ENCODE results near the gene FAAP100. TPM values are rescaled to one million over a fixed set of nuclear protein-coding genes. Genes with fewer than 3 reads are reported as not detected.

Gene FAAP100
- total and polyA plus RNA-seq, 2 donors (not counting 1 experiment from before 2014, with no cell fraction given) = 62.0 to 72.7 TPM

DNA sequence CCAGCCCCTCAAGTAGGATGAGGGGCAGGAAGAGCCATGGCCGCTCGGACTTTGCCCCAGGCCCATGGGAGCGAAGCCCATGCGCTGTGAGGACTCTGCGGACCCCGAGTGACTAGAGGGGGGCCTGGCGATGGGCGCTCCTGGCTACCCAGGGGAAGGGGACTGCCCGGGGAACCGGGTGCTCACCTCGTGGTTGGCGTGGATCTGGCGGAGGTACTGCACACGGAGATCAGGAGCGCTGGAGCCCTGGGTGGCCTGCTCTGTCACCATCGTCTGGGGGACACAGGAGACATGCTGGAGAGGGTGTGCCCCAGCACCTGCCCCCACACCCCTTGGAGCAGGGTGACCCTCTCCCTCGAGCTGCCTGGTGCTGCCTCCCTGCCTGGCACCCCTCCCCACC is 11.0 kb downstream of the FAAP100 start:
- Histone ChIP-seq H3K36me3 (replicated peaks in 1 of 2; ENCODE audit: control extremely low read depth in 1 of 2, control insufficient read depth in 1 of 2, extremely low read depth in 1 of 2, insufficient read depth in 2 of 2, low read length in 1 of 2) (peaks cover 0 to 66% of the 10 kb centered on the region in 2 experiments), H3K4me3 (ENCODE audit: control extremely low read depth in 1 of 5, extremely low read depth in 1 of 5, insufficient read depth in 1 of 5, low read depth in 2 of 5, low read length in 4 of 5) (no peak overlapping the region), H2AFZ (ENCODE audit: insufficient read depth, low read depth, low read length, poor library complexity, severe bottlenecking) (no peak overlapping the region), H3K4me1 (ENCODE audit: control insufficient read depth in 2 of 2, insufficient read depth in 2 of 2, low read length in 2 of 2) (peaks cover 14 to 19% of the 10 kb centered on the region in 2 donors), H3K9ac (ENCODE audit: low read length) (no peak overlapping the region), H3K9me3 (ENCODE audit: control extremely low read depth in 1 of 3, control insufficient read depth in 2 of 3, insufficient read depth in 1 of 3, low read length in 2 of 3) (no peaks in the 10 kb centered on the region), H3K27me3 (replicated peaks in 1 of 4; ENCODE audit: control extremely low read depth in 1 of 4, control insufficient read depth in 3 of 4, insufficient read depth in 4 of 4, low read length in 3 of 4) (peaks cover 0 to 20% (median 8%) of the 10 kb centered on the region in 4 experiments), H3K4me2 (replicated peaks; ENCODE audit: low read depth, low read length, poor library complexity, severe bottlenecking) (no peak overlapping the region), H3K27ac (ENCODE audit: low read length in 2 of 2) (no peak overlapping the region), H3K79me2 (ENCODE audit: control insufficient read depth, insufficient read depth, low read length) (no peaks in the 10 kb centered on the region), H4K20me1 (ENCODE audit: control insufficient read depth, insufficient read depth, low read length, poor library complexity, severe bottlenecking) (peaks cover 33% of the 10 kb centered on the region)
- ATAC-seq (ENCODE audit: low read depth) = no peak
- Mint-ChIP-seq H3K4me3 (no peak overlapping the region), H3K27me3 (peaks cover 7% of the 10 kb centered on the region), H3K9me3 (ENCODE audit: insufficient read depth) (no peaks in the 10 kb centered on the region), H3K27ac (no peak overlapping the region), H3K4me1 (peaks cover 4% of the 10 kb centered on the region)
- ChIA-PET POLR2A (no interaction called here), CTCF (no interaction called here)
- no peak for DNase-seq
- TF ChIP-seq, protein P1, sequence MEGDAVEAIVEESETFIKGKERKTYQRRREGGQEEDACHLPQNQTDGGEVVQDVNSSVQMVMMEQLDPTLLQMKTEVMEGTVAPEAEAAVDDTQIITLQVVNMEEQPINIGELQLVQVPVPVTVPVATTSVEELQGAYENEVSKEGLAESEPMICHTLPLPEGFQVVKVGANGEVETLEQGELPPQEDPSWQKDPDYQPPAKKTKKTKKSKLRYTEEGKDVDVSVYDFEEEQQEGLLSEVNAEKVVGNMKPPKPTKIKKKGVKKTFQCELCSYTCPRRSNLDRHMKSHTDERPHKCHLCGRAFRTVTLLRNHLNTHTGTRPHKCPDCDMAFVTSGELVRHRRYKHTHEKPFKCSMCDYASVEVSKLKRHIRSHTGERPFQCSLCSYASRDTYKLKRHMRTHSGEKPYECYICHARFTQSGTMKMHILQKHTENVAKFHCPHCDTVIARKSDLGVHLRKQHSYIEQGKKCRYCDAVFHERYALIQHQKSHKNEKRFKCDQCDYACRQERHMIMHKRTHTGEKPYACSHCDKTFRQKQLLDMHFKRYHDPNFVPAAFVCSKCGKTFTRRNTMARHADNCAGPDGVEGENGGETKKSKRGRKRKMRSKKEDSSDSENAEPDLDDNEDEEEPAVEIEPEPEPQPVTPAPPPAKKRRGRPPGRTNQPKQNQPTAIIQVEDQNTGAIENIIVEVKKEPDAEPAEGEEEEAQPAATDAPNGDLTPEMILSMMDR (IDR thresholded peaks at IDR 0.05) = no peak
- TF ChIP-seq EZH2 (IDR thresholded peaks at IDR 0.05; ENCODE audit: borderline replicate concordance, insufficient read depth, low read depth, low read length, poor library complexity, severe bottlenecking) = no peak
- 96% methylated on average over 16 of the region's 17 CpGs for WGBS (ENCODE audit: insufficient coverage)
- intact Hi-C loops (cut with micrococcal nuclease) = no loop called here

DNA sequence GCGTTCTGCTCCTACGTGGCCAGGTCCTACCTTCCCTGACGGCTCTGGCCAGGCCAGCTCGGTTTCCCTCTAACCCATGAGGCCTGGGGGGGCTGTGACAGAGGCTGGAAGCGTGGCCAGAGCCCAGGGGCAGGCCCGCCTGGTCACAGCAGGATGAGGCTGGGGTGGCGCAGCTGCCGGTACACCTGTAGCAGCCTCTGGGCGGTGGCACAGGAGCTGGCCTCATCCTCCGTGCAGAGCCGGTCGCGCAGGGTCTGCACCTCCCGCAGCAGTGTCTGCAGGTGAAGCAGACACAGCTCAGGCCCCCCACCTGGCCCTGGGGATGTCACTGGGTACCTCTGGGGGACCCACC is 11.5 kb downstream of the FAAP100 start:
- no peak overlapping the region for H3K9ac ChIP-seq (ENCODE audit: low read length)
- H3K27me3 ChIP-seq (replicated peaks in 1 of 4; ENCODE audit: control extremely low read depth in 1 of 4, control insufficient read depth in 3 of 4, insufficient read depth in 4 of 4, low read length in 3 of 4) = peaks cover 0 to 24% (median 10%) of the 10 kb centered on the region in 4 experiments
- H3K27ac Mint-ChIP-seq = no peak overlapping the region
- H3K4me1 ChIP-seq (ENCODE audit: control insufficient read depth in 2 of 2, insufficient read depth in 2 of 2, low read length in 2 of 2) = peaks cover 14 to 21% of the 10 kb centered on the region in 2 donors
- peaks cover 7% of the 10 kb centered on the region for H3K27me3 Mint-ChIP-seq
- intact Hi-C loops (cut with micrococcal nuclease) = no loop called here
- H3K9me3 ChIP-seq (ENCODE audit: control extremely low read depth in 1 of 3, control insufficient read depth in 2 of 3, insufficient read depth in 1 of 3, low read length in 2 of 3) = no peaks in the 10 kb centered on the region
- H3K4me3 Mint-ChIP-seq = no peak overlapping the region
- no peaks in the 10 kb centered on the region for H3K9me3 Mint-ChIP-seq (ENCODE audit: insufficient read depth)
- DNase-seq = no peak
- peaks cover 35% of the 10 kb centered on the region for H4K20me1 ChIP-seq (ENCODE audit: control insufficient read depth, insufficient read depth, low read length, poor library complexity, severe bottlenecking)
- no peak overlapping the region for H2AFZ ChIP-seq (ENCODE audit: insufficient read depth, low read depth, low read length, poor library complexity, severe bottlenecking)
- H3K36me3 ChIP-seq (replicated peaks in 1 of 2; ENCODE audit: control extremely low read depth in 1 of 2, control insufficient read depth in 1 of 2, extremely low read depth in 1 of 2, insufficient read depth in 2 of 2, low read length in 1 of 2) = peaks cover 0 to 61% of the 10 kb centered on the region in 2 experiments
- H3K27ac ChIP-seq (ENCODE audit: low read length in 2 of 2) = no peak overlapping the region
- H3K4me1 Mint-ChIP-seq = peaks cover 4% of the 10 kb centered on the region
- no peaks in the 10 kb centered on the region for H3K79me2 ChIP-seq (ENCODE audit: control insufficient read depth, insufficient read depth, low read length)
- H3K4me3 ChIP-seq (ENCODE audit: control extremely low read depth in 1 of 5, extremely low read depth in 1 of 5, insufficient read depth in 1 of 5, low read depth in 2 of 5, low read length in 4 of 5) = no peak overlapping the region
- no peak for ATAC-seq (ENCODE audit: low read depth)
- H3K4me2 ChIP-seq (replicated peaks; ENCODE audit: low read depth, low read length, poor library complexity, severe bottlenecking) = no peak overlapping the region
- ChIA-PET POLR2A (no interaction called here), CTCF (interaction anchor here (1.0 kb wide), 1 partner anchor 10 kb away, joined by 3 read pairs; no protein-coding TSS in a partner anchor)
- WGBS (ENCODE audit: insufficient coverage) = 97% methylated on average over 14 of the region's 14 CpGs
- TF ChIP-seq, protein P1 (IDR thresholded peaks at IDR 0.05) = no peak
- no peak for TF ChIP-seq EZH2 (IDR thresholded peaks at IDR 0.05; ENCODE audit: borderline replicate concordance, insufficient read depth, low read depth, low read length, poor library complexity, severe bottlenecking)

Data from B cell (primary cell).